ENCODE results near the gene LRRC7. TPM values are rescaled to one million over a fixed set of nuclear protein-coding genes. Genes with fewer than 3 reads are reported as not detected.

Gene LRRC7
- total RNA-seq, 1 experiment from 2014 or later, result not detected

GRCh38 chr1:69540052-69540451 lies 27.7 kb upstream of the LRRC7 start:
- no TSS peak for BruUV-seq (replicated peaks)
- intact Hi-C loops (cut with micrococcal nuclease; ENCODE audit: unreplicated experiment), result no loop called here
- in situ Hi-C loops (cut with HindIII; ENCODE audit: low pct_unique_long_range_greater_than_20kb, low sequenced_read_pairs), result no loop called here
- ChIA-PET POLR2A (no interaction called here), CTCF (no interaction called here)
- H3K4me3 ChIP-seq (ENCODE audit: low read depth in 2 of 2, low read length in 2 of 2), result no peak overlapping the region
- no peaks in the 10 kb centered on the region for H3K27me3 ChIP-seq (ENCODE audit: control insufficient read depth, insufficient read depth, low read length)
- DNase-seq (ENCODE audit: low read depth, low spot score) (no peak), ATAC-seq (no peak)
- H3K36me3 ChIP-seq (ENCODE audit: control insufficient read depth, insufficient read depth, low read length), result no peaks in the 10 kb centered on the region
- TF ChIP-seq POLR2AphosphoS5 (IDR thresholded peaks at IDR 0.05; ENCODE audit: low read depth, low read length) (no peak), TCF7L2 (IDR thresholded peaks at IDR 0.05; ENCODE audit: low read depth, low read length) (no peak), CTCF (IDR thresholded peaks at IDR 0.05) (no peak), REST (IDR thresholded peaks at IDR 0.05; ENCODE audit: insufficient read depth in 1 of 2, low read depth in 2 of 2, low read length in 1 of 2) (no peak), SIN3A (IDR thresholded peaks at IDR 0.05; ENCODE audit: borderline replicate concordance, insufficient read depth, low read depth, low read length) (no peak)
- no peaks in the 10 kb centered on the region for H3K9me3 ChIP-seq (ENCODE audit: control insufficient read depth, insufficient read depth, low read depth, low read length)
- H3K27ac ChIP-seq (ENCODE audit: low read length), result no peak overlapping the region
- H3K4me1 ChIP-seq (ENCODE audit: control insufficient read depth, insufficient read depth, low read length), result no peaks in the 10 kb centered on the region

- TF ChIP-seq CTCF (IDR thresholded peaks at IDR 0.05) (no peak), REST (IDR thresholded peaks at IDR 0.05; ENCODE audit: insufficient read depth in 1 of 2, low read depth in 2 of 2, low read length in 1 of 2) (no peak), POLR2AphosphoS5 (IDR thresholded peaks at IDR 0.05; ENCODE audit: low read depth, low read length) (no peak), TCF7L2 (IDR thresholded peaks at IDR 0.05; ENCODE audit: low read depth, low read length) (no peak), SIN3A (IDR thresholded peaks at IDR 0.05; ENCODE audit: borderline replicate concordance, insufficient read depth, low read depth, low read length) (no peak)
- Histone ChIP-seq H3K9me3 (ENCODE audit: control insufficient read depth, insufficient read depth, low read depth, low read length) (no peaks in the 10 kb centered on the region), H3K4me3 (ENCODE audit: low read depth in 2 of 2, low read length in 2 of 2) (no peak overlapping the region), H3K27ac (ENCODE audit: low read length) (no peak overlapping the region), H3K4me1 (ENCODE audit: control insufficient read depth, insufficient read depth, low read length) (no peaks in the 10 kb centered on the region), H3K27me3 (ENCODE audit: control insufficient read depth, insufficient read depth, low read length) (no peaks in the 10 kb centered on the region), H3K36me3 (ENCODE audit: control insufficient read depth, insufficient read depth, low read length) (no peaks in the 10 kb centered on the region)
- in situ Hi-C loops (cut with HindIII; ENCODE audit: low pct_unique_long_range_greater_than_20kb, low sequenced_read_pairs), result no loop called here
- DNase-seq (ENCODE audit: low read depth, low spot score), result no peak
- BruUV-seq (replicated peaks), result no TSS peak
- intact Hi-C loops (cut with micrococcal nuclease; ENCODE audit: unreplicated experiment), result no loop called here
- ChIA-PET POLR2A (no interaction called here), CTCF (no interaction called here)
- no peak for ATAC-seq
These were observed 16.0 kb upstream of the LRRC7 start for GRCh38 chr1:69551476-69552324.

All from Panc1 (cell line).